ENCODE results near the gene CAMK2N2.

The CAMK2N2 gene

DNA sequence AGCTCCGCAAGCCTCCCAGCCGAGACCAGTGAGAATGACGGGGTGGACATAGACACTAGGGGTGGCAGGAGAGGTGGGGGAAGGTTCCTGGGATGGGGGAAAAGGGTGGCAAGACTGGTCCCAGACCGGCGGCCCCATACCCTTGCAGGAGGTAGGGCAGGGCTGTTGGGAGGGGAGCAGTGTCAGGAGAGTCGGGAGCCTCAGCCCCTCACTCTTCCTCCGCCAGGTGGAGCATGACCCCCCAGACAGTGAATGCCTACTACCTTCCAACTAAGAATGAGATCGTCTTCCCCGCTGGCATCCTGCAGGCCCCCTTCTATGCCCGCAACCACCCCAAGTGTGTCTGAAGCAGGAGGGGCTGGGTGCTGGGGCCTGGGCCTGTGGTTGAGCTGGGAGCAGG lies 29.0 kb upstream of the CAMK2N2 start:
- Histone ChIP-seq H4K20me1 (ENCODE audit: insufficient read depth, low read length) (no peaks in the 10 kb centered on the region), H2AFZ (ENCODE audit: low read depth, low read length) (no peak overlapping the region), H3K4me3 (ENCODE audit: low read length) (no peak overlapping the region), H3K4me1 (ENCODE audit: low read length) (no peaks in the 10 kb centered on the region), H3K27ac (ENCODE audit: low read length) (no peak overlapping the region), H3K79me2 (ENCODE audit: low read length) (no peaks in the 10 kb centered on the region), H3K27me3 (ENCODE audit: low read depth, low read length) (peaks cover 4% of the 10 kb centered on the region), H3K9me3 (ENCODE audit: insufficient read depth, low read length) (no peaks in the 10 kb centered on the region), H3K4me2 (ENCODE audit: low read length) (no peak overlapping the region), H3K36me3 (replicated peaks; ENCODE audit: low read depth, low read length) (no peaks in the 10 kb centered on the region), H3K9ac (ENCODE audit: low read length) (no peak overlapping the region)
- TF ChIP-seq EZH2phosphoT487 (IDR thresholded peaks at IDR 0.05; ENCODE audit: low read depth), result no peak
- TF ChIP-seq, protein P1, sequence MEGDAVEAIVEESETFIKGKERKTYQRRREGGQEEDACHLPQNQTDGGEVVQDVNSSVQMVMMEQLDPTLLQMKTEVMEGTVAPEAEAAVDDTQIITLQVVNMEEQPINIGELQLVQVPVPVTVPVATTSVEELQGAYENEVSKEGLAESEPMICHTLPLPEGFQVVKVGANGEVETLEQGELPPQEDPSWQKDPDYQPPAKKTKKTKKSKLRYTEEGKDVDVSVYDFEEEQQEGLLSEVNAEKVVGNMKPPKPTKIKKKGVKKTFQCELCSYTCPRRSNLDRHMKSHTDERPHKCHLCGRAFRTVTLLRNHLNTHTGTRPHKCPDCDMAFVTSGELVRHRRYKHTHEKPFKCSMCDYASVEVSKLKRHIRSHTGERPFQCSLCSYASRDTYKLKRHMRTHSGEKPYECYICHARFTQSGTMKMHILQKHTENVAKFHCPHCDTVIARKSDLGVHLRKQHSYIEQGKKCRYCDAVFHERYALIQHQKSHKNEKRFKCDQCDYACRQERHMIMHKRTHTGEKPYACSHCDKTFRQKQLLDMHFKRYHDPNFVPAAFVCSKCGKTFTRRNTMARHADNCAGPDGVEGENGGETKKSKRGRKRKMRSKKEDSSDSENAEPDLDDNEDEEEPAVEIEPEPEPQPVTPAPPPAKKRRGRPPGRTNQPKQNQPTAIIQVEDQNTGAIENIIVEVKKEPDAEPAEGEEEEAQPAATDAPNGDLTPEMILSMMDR (IDR thresholded peaks at IDR 0.05; ENCODE audit: low read depth, low read length), result no peak

DNA sequence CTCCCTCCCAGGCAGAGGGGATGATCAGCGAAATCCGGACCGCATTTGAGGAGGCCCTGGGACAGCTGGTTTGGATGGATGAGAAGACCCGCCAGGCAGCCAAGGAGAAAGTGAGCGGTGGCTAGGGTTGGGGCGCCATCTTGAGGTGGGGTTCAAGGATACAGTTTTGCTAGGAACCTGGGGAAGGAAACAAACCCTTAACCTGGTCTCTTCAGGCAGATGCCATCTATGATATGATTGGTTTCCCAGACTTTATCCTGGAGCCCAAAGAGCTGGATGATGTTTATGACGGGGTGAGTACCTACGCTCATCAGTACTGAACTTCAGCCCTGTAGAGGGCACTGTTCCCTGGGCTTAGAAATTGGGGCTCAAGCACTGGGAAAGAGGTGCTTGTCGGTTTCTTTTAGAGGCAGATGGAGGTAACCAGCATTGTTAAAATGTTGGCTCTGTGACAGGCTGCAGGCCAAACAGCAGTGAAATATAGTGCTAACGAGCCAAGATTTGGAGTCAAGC lies 28.1 kb upstream of the CAMK2N2 start:
- Histone ChIP-seq H3K9me3 (ENCODE audit: insufficient read depth, low read length) (no peaks in the 10 kb centered on the region), H3K9ac (ENCODE audit: low read length) (0 out of 2 replicates have a peak overlapping the region, but pooled peaks have one; percentile 28), H3K79me2 (ENCODE audit: low read length) (no peaks in the 10 kb centered on the region), H3K36me3 (replicated peaks; ENCODE audit: low read depth, low read length) (no peaks in the 10 kb centered on the region), H3K4me3 (ENCODE audit: low read length) (peak overlapping the region; percentile 69), H3K4me2 (ENCODE audit: low read length) (peak overlapping the region; percentile 72), H2AFZ (ENCODE audit: low read depth, low read length) (peak overlapping the region; percentile 79), H4K20me1 (ENCODE audit: insufficient read depth, low read length) (no peaks in the 10 kb centered on the region), H3K27me3 (ENCODE audit: low read depth, low read length) (peaks cover 4% of the 10 kb centered on the region), H3K27ac (ENCODE audit: low read length) (no peak overlapping the region), H3K4me1 (ENCODE audit: low read length) (peaks cover 3% of the 10 kb centered on the region)
- no peak for TF ChIP-seq EZH2phosphoT487 (IDR thresholded peaks at IDR 0.05; ENCODE audit: low read depth)
- TF ChIP-seq, protein P1 (IDR thresholded peaks at IDR 0.05; ENCODE audit: low read depth, low read length), result peak; percentile 97

DNA sequence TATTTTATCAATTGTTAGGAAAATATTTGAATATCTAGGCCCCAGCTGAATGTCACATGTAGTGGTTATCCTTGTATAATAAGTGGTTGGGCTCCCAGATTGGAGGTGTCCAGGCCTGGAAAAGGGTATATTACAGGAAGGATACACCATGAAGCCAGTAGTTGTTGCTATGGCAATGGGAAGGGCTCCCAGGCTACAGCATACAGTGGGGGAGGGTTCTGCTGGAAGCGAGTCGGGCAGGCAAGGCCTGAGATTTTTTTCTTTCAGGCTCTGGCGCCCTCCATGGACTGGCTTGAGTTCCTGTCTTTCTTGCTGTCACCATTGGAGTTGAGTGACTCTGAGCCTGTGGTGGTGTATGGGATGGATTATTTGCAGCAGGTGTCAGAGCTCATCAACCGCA lies 23.3 kb upstream of the CAMK2N2 start:
- Histone ChIP-seq H4K20me1 (ENCODE audit: insufficient read depth, low read length) (no peaks in the 10 kb centered on the region), H3K9ac (ENCODE audit: low read length) (no peak overlapping the region), H3K9me3 (ENCODE audit: insufficient read depth, low read length) (no peaks in the 10 kb centered on the region), H3K4me2 (ENCODE audit: low read length) (peak overlapping the region; percentile 46), H3K36me3 (replicated peaks; ENCODE audit: low read depth, low read length) (no peaks in the 10 kb centered on the region), H3K4me3 (ENCODE audit: low read length) (no peak overlapping the region), H3K27ac (ENCODE audit: low read length) (no peak overlapping the region), H3K79me2 (ENCODE audit: low read length) (no peaks in the 10 kb centered on the region), H2AFZ (ENCODE audit: low read depth, low read length) (peak overlapping the region; percentile 16; the same call in 1 of the 2 replicates), H3K4me1 (ENCODE audit: low read length) (peaks cover 5% of the 10 kb centered on the region), H3K27me3 (ENCODE audit: low read depth, low read length) (peaks cover 4% of the 10 kb centered on the region; the same call in 1 of the 2 replicates)
- TF ChIP-seq, protein P1 (IDR thresholded peaks at IDR 0.05; ENCODE audit: low read depth, low read length), result peak; percentile 55
- TF ChIP-seq EZH2phosphoT487 (IDR thresholded peaks at IDR 0.05; ENCODE audit: low read depth), result no peak

DNA sequence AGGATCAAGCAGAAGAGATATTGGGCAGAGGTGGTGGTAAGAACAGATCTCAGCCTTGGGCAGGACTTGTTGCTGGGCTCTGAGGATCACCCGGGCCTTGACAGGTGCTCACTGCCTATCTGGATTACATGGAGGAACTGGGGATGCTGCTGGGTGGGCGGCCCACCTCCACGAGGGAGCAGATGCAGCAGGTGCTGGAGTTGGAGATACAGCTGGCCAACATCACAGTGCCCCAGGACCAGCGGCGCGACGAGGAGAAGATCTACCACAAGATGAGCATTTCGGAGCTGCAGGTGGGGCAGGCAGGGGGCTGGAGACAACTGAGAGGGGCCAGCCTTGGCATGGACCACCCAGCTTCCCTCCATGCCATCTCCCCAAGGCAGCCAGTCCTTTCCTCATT lies 22.3 kb upstream of the CAMK2N2 start:
- H3K27me3 ChIP-seq (ENCODE audit: low read depth, low read length), result peaks cover 4% of the 10 kb centered on the region; the same call in 1 of the 2 replicates
- H3K36me3 ChIP-seq (replicated peaks; ENCODE audit: low read depth, low read length), result no peaks in the 10 kb centered on the region
- H3K4me3 ChIP-seq (ENCODE audit: low read length), result no peak overlapping the region
- no peaks in the 10 kb centered on the region for H3K79me2 ChIP-seq (ENCODE audit: low read length)
- no peak overlapping the region for H2AFZ ChIP-seq (ENCODE audit: low read depth, low read length)
- TF ChIP-seq, protein P1 (IDR thresholded peaks at IDR 0.05; ENCODE audit: low read depth, low read length), result no peak
- no peak for TF ChIP-seq EZH2phosphoT487 (IDR thresholded peaks at IDR 0.05; ENCODE audit: low read depth)
- H3K9me3 ChIP-seq (ENCODE audit: insufficient read depth, low read length), result no peaks in the 10 kb centered on the region
- no peak overlapping the region for H3K27ac ChIP-seq (ENCODE audit: low read length)
- H3K9ac ChIP-seq (ENCODE audit: low read length), result no peak overlapping the region
- H4K20me1 ChIP-seq (ENCODE audit: insufficient read depth, low read length), result no peaks in the 10 kb centered on the region
- H3K4me2 ChIP-seq (ENCODE audit: low read length), result no peak overlapping the region
- H3K4me1 ChIP-seq (ENCODE audit: low read length), result peaks cover 5% of the 10 kb centered on the region
